Peyer's patch (tissue), 4 donors: ENCODE measurements around the gene USP6.

Experiments
- POLR2A ChIP-seq, 2 donors: fragments of 450-650 bp; IDR thresholded peaks; one replicate each; pipeline ENCODE4 v1.5.1; 2017; ENCODE audit warnings: antibody characterized with exemption in 2 of 2, mild to moderate bottlenecking in 2 of 2, moderate library complexity in 2 of 2
- TF ChIP-seq, protein P1 (sequence below), 6 experiments: fragments of 450-650 bp in 4 of 6; fragments of 200-600 bp in 2 of 6; sonication (generic) in 1 of 6; IDR thresholded peaks; one replicate each; pipeline ENCODE4 v1.5.1; 2017 to 2019; ENCODE audit warnings: antibody characterized with exemption in 6 of 6, mild to moderate bottlenecking in 3 of 6, moderate library complexity in 1 of 6

DNA sequence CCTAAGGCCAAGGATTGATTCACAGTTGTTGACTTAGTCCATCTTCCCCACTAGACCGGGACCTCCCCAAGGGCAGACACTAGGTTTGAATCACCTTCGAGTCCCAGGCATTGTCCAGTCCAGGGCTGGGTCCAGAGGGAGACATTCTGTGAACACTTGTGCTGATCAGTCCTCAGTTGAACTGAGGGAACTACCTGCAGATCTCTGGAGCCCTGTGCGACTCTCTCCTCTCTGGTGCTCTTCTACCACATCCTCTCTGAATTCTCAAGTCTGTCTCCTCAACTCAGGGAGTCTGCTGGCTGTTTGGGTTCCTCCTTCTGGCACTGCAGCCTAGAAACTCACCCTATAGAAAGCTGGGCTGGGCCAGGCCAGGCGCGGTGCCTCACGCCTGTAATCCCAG lies 15.0 kb upstream of the USP6 start:
- TF ChIP-seq, protein P1, sequence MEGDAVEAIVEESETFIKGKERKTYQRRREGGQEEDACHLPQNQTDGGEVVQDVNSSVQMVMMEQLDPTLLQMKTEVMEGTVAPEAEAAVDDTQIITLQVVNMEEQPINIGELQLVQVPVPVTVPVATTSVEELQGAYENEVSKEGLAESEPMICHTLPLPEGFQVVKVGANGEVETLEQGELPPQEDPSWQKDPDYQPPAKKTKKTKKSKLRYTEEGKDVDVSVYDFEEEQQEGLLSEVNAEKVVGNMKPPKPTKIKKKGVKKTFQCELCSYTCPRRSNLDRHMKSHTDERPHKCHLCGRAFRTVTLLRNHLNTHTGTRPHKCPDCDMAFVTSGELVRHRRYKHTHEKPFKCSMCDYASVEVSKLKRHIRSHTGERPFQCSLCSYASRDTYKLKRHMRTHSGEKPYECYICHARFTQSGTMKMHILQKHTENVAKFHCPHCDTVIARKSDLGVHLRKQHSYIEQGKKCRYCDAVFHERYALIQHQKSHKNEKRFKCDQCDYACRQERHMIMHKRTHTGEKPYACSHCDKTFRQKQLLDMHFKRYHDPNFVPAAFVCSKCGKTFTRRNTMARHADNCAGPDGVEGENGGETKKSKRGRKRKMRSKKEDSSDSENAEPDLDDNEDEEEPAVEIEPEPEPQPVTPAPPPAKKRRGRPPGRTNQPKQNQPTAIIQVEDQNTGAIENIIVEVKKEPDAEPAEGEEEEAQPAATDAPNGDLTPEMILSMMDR (IDR thresholded peaks at IDR 0.05) = no peak
- no peak for TF ChIP-seq POLR2A (IDR thresholded peaks at IDR 0.05)
